Liver (tissue), 3 donors: ENCODE results near the gene DTNB.

Experiments
- CTCF ChIP-seq: fragments of 150-350 bp; IDR thresholded peaks from 2 replicates; pipeline ENCODE4 v1.5.1; 2017; ENCODE audit warnings: improper control_type of control experiment, low read depth, low read length; ENCODE audit not compliant: missing input control
- EGR1 ChIP-seq, 2 donors: IDR thresholded peaks; 2 replicates each; pipeline ENCODE4 v1.6.1; 2016 to 2018; ENCODE audit warnings: antibody characterized with exemption in 2 of 2, low read depth in 2 of 2
- GABPA ChIP-seq, 2 donors: IDR thresholded peaks in 1 of 2; conservative IDR thresholded peaks in 1 of 2; 2 replicates each; pipeline ENCODE4 v1.6.1; 2016; ENCODE audit warnings: antibody characterized with exemption in 2 of 2, mild to moderate bottlenecking in 1 of 2, moderate library complexity in 1 of 2
- JUND ChIP-seq, 2 donors: IDR thresholded peaks; 2 replicates each; pipeline ENCODE4 v1.6.1; 2016; ENCODE audit warnings: antibody characterized with exemption in 2 of 2
- RAD21 ChIP-seq, 2 donors: IDR thresholded peaks; 2 replicates each; pipeline ENCODE4 v1.6.1; 2016; ENCODE audit warnings: antibody characterized with exemption in 2 of 2, mild to moderate bottlenecking in 2 of 2
- REST ChIP-seq: IDR thresholded peaks from 2 replicates; pipeline ENCODE4 v1.6.1; 2016; ENCODE audit warnings: antibody characterized with exemption, mild to moderate bottlenecking
- TAF1 ChIP-seq: conservative IDR thresholded peaks from 2 replicates; pipeline ENCODE4 v1.6.1; 2016; ENCODE audit warnings: antibody characterized with exemption, mild to moderate bottlenecking
- TF ChIP-seq, protein P1 (sequence below): IDR thresholded peaks from 2 replicates; pipeline ENCODE4 v1.6.1; 2016; ENCODE audit warnings: antibody characterized with exemption
- donor health status: healthy.
- donor health status: healthy.

- TF ChIP-seq REST (no peak), EGR1 (IDR thresholded peaks at IDR 0.05; ENCODE audit: low read depth in 2 of 2) (no peak), CTCF (no peak), GABPA (IDR thresholded peaks at IDR 0.05 in 1 of 2, conservative IDR thresholded peaks at IDR 0.05 in 1 of 2) (no peak), RAD21 (IDR thresholded peaks at IDR 0.05) (no peak), TAF1 (no peak), JUND (IDR thresholded peaks at IDR 0.05) (no peak)
- TF ChIP-seq, protein P1, sequence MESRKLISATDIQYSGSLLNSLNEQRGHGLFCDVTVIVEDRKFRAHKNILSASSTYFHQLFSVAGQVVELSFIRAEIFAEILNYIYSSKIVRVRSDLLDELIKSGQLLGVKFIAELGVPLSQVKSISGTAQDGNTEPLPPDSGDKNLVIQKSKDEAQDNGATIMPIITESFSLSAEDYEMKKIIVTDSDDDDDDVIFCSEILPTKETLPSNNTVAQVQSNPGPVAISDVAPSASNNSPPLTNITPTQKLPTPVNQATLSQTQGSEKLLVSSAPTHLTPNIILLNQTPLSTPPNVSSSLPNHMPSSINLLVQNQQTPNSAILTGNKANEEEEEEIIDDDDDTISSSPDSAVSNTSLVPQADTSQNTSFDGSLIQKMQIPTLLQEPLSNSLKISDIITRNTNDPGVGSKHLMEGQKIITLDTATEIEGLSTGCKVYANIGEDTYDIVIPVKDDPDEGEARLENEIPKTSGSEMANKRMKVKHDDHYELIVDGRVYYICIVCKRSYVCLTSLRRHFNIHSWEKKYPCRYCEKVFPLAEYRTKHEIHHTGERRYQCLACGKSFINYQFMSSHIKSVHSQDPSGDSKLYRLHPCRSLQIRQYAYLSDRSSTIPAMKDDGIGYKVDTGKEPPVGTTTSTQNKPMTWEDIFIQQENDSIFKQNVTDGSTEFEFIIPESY = no peak
Measured at GRCh38 chr2:25349397-25349796, 324.0 kb downstream of the DTNB start.
